Activated CD8-positive, alpha-beta memory T cell treated with anti-CD3 and anti-CD28 coated beads for 36 hours (primary cell): ENCODE results near the gene RAVER2. TPM values are rescaled to one million over a fixed set of nuclear protein-coding genes. Genes with fewer than 3 reads are reported as not detected.

ENCODE experiments used
- total RNA-seq, 2 experiments: library from RNA; stranded (reverse); gene quantifications; one replicate each; pipeline ENCODE4 v1.2.3, GENCODE V29; 2021

Gene RAVER2
- total RNA-seq, 2 experiments from 2014 or later, result 6.9 to 7.0 TPM

Other genes starting within 250 kb of the RAVER2 start
- 10 to 100 TPM; 85.4 to 87.9 TPM for gene JAK1, start 221.5 kb downstream of the RAVER2 start, total RNA-seq